Thyroid gland (tissue), 4 donors: ENCODE results near the gene CAPN1.

Source experiments
- POLR2A ChIP-seq, 2 donors: fragments of 450-650 bp; IDR thresholded peaks; one replicate each; pipeline ENCODE4 v1.6.1; 2017; ENCODE audit warnings: antibody characterized with exemption in 2 of 2, mild to moderate bottlenecking in 2 of 2, moderate library complexity in 1 of 2
- TF ChIP-seq, protein P1 (sequence below), 6 experiments: fragments of 200-600 bp in 3 of 6; fragments of 450-650 bp in 3 of 6; sonication (generic) in 3 of 6; IDR thresholded peaks; one replicate each; pipeline ENCODE4 v1.5.1; 2016 to 2019; ENCODE audit warnings: antibody characterized with exemption in 6 of 6, mild to moderate bottlenecking in 2 of 6, inconsistent platforms in 1 of 6, moderate library complexity in 1 of 6

GRCh38 chr11:65211293-65212105, 29.8 kb downstream of the CAPN1 start:
- TF ChIP-seq, protein P1, sequence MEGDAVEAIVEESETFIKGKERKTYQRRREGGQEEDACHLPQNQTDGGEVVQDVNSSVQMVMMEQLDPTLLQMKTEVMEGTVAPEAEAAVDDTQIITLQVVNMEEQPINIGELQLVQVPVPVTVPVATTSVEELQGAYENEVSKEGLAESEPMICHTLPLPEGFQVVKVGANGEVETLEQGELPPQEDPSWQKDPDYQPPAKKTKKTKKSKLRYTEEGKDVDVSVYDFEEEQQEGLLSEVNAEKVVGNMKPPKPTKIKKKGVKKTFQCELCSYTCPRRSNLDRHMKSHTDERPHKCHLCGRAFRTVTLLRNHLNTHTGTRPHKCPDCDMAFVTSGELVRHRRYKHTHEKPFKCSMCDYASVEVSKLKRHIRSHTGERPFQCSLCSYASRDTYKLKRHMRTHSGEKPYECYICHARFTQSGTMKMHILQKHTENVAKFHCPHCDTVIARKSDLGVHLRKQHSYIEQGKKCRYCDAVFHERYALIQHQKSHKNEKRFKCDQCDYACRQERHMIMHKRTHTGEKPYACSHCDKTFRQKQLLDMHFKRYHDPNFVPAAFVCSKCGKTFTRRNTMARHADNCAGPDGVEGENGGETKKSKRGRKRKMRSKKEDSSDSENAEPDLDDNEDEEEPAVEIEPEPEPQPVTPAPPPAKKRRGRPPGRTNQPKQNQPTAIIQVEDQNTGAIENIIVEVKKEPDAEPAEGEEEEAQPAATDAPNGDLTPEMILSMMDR (IDR thresholded peaks at IDR 0.05), result no peak
- no peak for TF ChIP-seq POLR2A (IDR thresholded peaks at IDR 0.05)
